Fibroblast of skin of abdomen (primary cell): ENCODE measurements around the gene GABBR2.
A peak's percentile ranks its signal among the peaks of the same experiment; 100 is the strongest.

Experiments
- DNase-seq: peaks from one replicate; pipeline ENCODE4 v3.0.0-alpha.2; 2013

GABBR2 gene

GRCh38 chr9:98625728-98626127 lies 83.0 kb downstream of the GABBR2 start:
- no peak for DNase-seq

- no peak for DNase-seq
These were observed 88.9 kb downstream of the GABBR2 start for GRCh38 chr9:98619788-98620187.

GRCh38 chr9:98615633-98616032 lies 93.1 kb downstream of the GABBR2 start:
- DNase-seq, result no peak

- no peak for DNase-seq
These were observed 93.8 kb downstream of the GABBR2 start for GRCh38 chr9:98614941-98615340.

GRCh38 chr9:98612061-98612752 lies 96.5 kb downstream of the GABBR2 start:
- DNase-seq, result no peak

GRCh38 chr9:98611319-98611718 lies 97.4 kb downstream of the GABBR2 start:
- DNase-seq, result no peak

GRCh38 chr9:98610711-98611110 lies 98.0 kb downstream of the GABBR2 start:
- no peak for DNase-seq

- peak; percentile 45 for DNase-seq
These were observed 98.5 kb downstream of the GABBR2 start for GRCh38 chr9:98610211-98610610.

- no peak for DNase-seq
These were observed 99.1 kb downstream of the GABBR2 start for GRCh38 chr9:98609646-98610045.

- DNase-seq, result peak; percentile 17
These were observed 100.9 kb downstream of the GABBR2 start for GRCh38 chr9:98607787-98608186.

GRCh38 chr9:98607152-98607551 lies 101.6 kb downstream of the GABBR2 start:
- no peak for DNase-seq

- DNase-seq, result no peak
These were observed 102.0 kb downstream of the GABBR2 start for GRCh38 chr9:98606730-98607129.

GRCh38 chr9:98605116-98605515 lies 103.6 kb downstream of the GABBR2 start:
- no peak for DNase-seq

- no peak for DNase-seq
These were observed 104.8 kb downstream of the GABBR2 start for GRCh38 chr9:98603821-98604383.

- no peak for DNase-seq
These were observed 105.8 kb downstream of the GABBR2 start for GRCh38 chr9:98602839-98603500.

- DNase-seq, result no peak
These were observed 108.1 kb downstream of the GABBR2 start for GRCh38 chr9:98600631-98601030.

- DNase-seq, result no peak
These were observed 109.0 kb downstream of the GABBR2 start for GRCh38 chr9:98599566-98600216.

- DNase-seq, result no peak
These were observed 109.9 kb downstream of the GABBR2 start for GRCh38 chr9:98598861-98599260.

GRCh38 chr9:98597236-98597771 lies 111.4 kb downstream of the GABBR2 start:
- DNase-seq, result no peak

GRCh38 chr9:98596486-98596885 lies 112.2 kb downstream of the GABBR2 start:
- DNase-seq, result no peak

GRCh38 chr9:98594546-98595160 lies 114.1 kb downstream of the GABBR2 start:
- DNase-seq, result no peak

GRCh38 chr9:98593354-98594253 lies 115.1 kb downstream of the GABBR2 start:
- DNase-seq, result no peak
